CD4-positive, alpha-beta T cell treated with Interleukin-17A for 4 hours (primary cell): ENCODE measurements around the gene IDH1.

Experiments
- DNase-seq: peaks from one replicate; pipeline ENCODE4 v3.0.0-alpha.2; 2020; ENCODE audit warnings: mixed read lengths

IDH1 gene

DNA sequence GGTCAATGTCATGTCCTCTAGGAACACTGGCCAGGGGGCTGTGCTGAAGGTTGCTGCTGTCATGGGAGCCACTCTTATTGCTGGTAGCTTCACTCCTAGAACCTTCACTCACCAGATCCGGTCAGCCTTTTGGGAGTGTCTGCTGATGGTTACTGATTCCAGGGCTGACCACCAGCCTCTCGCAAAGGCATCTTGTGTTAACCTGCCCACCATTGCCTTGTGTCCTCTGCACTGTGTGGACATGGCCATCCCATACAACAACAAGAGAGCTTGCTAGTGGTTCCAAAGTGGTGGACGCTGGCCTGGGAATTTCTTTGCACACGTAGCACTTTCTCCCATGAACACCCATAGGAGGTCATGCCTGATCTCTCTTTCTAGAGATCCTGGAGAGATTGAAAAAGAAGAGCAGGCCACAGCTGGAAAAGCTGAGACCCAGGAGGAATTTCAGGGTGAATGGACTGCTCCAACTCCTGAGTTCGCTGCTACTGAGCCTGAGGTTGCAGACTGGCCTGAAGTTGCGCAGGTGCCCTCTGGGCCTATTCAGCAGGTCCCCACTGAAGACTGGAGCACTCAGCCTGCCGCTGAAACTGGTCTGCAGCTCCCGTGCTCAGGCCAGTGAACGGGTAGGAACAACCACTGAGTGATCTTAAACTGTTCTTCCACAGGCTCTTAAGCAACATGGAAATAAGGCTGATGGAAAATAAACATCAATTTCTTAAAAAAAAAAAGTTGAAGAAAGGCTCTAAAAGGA is 46.4 kb downstream of the IDH1 start:
- DNase-seq: no peak

DNA sequence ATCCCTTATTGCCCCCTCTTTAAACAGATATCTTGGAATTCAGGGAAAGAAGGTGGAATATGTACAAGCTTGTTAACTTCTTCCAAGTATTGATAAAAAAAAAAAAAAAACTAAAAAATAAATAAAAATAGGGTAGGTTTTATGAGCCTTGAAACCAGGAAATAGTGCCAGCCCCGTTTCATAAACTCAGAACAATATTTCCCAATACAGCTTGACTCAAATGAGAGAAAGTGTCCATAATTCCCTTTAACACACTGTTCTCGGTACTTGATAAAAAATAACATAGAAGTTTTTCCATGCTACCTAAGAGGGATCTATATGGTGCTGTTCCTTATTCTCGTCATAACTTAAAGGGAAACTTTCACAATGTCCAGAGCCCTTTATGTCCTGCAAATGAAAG is 47.1 kb downstream of the IDH1 start:
- DNase-seq: no peak

DNA sequence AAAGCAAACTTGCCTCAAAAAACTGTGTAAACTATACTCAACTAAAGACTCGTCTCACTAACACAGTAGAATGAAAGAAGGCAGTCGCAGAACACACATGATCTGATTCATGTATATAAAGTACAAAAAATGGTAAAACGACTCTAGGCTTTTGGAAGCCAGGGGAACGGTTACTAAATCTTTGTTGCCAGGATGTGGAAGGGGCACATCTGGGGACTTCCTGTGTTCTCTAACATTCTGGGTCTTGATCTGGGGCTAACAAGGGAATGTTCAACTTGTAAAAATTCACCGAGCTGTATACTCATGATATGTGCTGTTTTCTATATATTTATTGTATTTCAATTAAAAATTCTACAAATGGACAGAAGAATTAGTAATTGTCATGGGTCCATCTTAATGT is 50.7 kb downstream of the IDH1 start:
- no peak for DNase-seq

DNA sequence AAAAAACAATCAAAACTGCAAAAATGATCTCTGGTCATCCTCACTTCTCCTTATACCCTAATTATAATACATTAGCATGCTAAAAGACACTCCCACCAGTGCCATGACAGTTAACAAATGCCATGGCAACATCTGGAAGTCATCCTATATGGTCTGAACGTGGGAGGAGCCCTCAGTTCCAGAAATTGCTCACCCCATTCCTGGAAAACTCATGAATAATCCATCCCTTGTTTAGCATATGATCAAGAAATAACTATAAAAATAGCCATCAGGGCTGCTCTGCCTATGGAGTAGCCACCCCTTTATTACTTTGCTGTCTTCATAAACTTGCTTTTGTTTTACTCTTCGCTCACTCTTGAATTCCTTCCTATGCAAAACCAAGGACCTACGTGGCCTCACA is 59.3 kb downstream of the IDH1 start:
- no peak for DNase-seq

DNA sequence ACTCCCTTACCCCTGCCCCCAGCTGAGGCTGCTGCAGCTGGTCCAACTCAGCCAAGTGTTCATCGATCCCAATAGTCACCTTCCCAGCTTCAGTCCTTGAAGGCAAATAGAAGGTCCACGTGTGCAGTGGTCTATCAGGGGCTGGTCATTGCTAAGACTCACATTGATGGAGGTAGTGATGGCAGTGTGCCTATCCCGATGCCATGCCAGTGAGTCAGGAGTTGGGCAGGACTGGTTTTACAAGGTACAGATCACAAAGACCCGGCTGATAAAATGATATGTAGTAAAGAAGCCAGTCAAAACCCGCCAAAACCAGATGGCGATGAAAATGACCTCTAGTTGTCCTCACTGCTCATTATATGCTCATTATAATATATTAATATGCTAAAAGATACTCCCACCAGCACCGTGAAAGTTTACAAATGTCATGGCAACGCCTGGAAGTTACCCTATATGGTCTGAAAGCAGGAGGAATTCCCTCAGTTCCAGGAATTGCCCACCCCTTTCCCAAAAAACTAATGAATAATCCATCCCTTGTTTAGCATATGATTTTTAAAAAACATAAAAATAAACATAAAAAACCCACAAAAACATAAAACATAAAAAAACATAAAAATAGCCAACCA is 62.1 kb downstream of the IDH1 start:
- no peak for DNase-seq

DNA sequence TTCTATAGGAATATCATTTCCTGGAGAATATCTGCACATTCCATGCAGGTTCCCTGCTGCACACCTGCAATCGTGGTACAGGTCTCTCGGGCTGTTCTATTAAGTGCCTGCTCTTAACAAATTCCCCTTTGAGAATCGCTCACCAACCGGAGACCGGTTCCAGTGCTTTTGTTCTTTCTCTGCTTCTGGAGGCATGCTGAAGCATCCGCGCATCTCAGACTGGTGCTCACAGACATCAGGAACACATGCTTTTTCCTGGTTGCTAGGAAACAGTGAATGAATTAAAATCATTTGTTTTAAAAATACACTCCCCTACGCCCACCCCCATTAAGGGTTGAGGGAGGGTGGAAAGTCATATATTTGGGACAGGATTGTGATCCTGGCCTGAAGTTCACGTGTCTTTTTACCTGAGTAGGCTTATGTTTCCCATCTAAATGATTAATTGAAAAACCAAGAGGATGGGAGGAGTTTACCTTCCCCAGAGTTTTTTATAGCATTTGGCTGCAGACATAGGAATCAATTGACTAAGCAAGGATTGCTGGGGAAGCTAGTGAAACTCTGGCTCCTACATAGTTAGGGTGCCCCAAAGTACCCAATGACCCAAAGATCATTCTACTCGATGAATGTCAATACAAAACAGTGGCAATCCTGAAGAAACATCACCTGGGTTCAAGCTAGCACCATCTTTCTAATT is 64.9 kb downstream of the IDH1 start, which contains the start of gene C2orf80:
C2orf80 (minus strand) TSS at position 221 of the 694 bp plus-strand sequence. CDS start 3,044 bp downstream, outside the sequence.
- DNase-seq: no peak

DNA sequence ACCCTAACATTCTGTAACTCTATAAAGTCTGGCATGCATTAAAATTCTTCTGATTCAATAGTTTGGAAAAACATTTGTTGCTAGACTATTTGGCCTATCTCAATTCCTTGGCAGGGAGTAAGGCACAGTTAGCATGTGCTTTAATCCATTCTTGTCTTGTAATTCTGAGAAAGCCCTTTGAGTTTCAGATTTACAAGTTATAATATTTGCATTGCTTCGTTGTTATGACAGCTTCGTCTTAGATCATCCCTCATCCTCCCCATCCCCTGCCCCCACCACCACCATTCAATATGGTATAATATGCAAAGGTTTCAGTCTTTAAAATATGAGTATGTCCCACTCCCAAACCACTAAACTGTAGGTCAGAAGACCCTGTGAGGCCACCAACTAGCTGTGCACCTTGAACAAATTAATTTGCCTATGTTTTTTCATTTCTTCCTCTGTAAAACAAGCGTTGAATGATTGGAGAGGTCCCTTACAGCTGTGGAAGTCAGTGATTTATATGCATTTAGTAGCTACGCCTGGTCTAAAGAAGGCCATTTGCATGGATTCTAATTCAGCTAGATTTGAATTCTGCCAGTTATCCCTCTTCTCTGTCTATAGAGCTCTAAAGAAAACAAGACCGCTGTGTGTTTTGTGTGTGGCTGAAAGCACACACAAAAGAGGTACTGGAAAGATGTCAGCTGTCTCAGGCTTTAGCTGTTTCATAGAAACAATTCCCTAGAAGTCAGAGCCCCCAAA is 65.6 kb downstream of the IDH1 start:
- no peak for DNase-seq

DNA sequence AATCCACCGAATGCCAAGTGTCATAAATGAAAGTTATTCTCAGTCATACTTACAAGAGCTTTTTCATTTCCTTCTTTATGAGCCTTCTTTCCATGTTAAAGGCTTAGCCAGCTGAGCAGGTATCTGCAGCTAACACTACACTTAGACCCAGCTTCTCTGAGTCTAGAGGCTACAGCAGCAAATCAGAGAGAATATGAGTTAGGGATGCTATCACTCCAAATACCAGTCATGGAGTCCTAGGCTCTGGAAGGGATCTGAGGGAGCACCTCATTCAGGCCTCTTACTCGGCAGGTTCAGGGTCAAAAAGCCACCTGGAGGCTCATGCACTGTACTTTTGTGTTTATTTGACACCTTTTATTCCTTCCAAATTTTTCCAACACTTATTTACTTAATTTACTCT is 68.0 kb downstream of the IDH1 start:
- DNase-seq: no peak

DNA sequence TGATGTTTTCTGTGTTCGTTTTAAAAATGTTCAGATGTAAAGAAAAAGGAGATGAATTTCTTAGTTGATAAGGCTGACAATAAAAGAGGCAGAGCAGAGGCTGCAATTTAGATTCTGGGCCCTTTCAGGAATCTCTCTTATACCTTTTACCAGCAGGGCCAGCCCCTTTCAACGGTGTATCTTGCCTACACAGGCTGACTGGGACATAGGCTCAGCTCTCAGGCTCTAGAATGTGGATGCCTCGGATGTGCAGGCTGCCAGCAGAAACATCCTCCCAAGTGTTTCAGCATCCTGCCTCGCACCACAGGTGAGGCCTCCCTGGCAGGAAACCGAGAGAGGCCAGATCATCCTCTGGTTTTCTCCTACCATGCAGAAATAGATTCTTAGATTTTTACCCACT is 68.4 kb downstream of the IDH1 start:
- no peak for DNase-seq
